ENCODE results near the gene CLCN4. TPM values are rescaled to one million over a fixed set of nuclear protein-coding genes. Genes with fewer than 3 reads are reported as not detected.

CLCN4 gene
- polyA plus RNA-seq, 3 donors, result 0.27 to 1.9 (median 1.3) TPM

DNA sequence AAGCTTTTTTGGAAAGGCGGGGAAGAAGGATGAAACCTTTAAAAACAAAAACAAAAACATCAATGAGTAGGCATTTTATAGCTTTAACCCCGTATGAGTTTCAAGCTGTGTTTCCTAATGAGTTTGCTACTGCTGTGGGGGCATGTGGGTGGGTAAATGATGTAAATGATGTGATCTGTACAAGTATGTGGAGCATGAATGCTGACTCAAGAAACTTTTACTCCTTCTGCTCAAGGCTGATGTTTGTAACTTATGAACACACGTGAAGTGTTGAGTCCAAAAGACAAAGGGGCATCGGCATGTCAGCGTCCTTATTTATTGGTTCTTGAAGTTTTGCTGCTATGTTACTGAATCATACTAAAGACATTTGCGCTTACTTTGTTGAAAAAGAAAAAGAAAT lies 76.9 kb downstream of the CLCN4 start:
- H3K4me1 ChIP-seq (ENCODE audit: control insufficient read depth in 1 of 2, insufficient read depth in 2 of 2, low read length in 2 of 2), result no peaks in the 10 kb centered on the region
- no peak overlapping the region for H3K4me2 ChIP-seq (replicated peaks; ENCODE audit: extremely low read depth, low read length, poor library complexity, severe bottlenecking)
- 100% methylated on average over 2 of the region's 6 CpGs for WGBS (ENCODE audit: insufficient coverage)
- Mint-ChIP-seq H3K4me1 (no peaks in the 10 kb centered on the region), H3K4me3 (no peak overlapping the region), H3K27ac (no peak overlapping the region), H3K36me3 (no peaks in the 10 kb centered on the region), H3K9me3 (peaks cover 0 to 4% (median 2%) of the 10 kb centered on the region in 7 donors), H3K27me3 (ENCODE audit: low read depth in 3 of 3) (peaks cover 0 to 4% (median 2%) of the 10 kb centered on the region in 3 donors)
- H3K27me3 ChIP-seq (ENCODE audit: control insufficient read depth in 2 of 2, insufficient read depth in 2 of 2, low read length in 2 of 2), result no peaks in the 10 kb centered on the region
- H3K36me3 ChIP-seq (replicated peaks in 1 of 2; ENCODE audit: control insufficient read depth in 1 of 2, insufficient read depth in 2 of 2, low read length in 2 of 2), result no peaks in the 10 kb centered on the region
- H3K4me3 ChIP-seq (replicated peaks in 1 of 3; ENCODE audit: low read depth in 2 of 3, low read length in 3 of 3), result no peak overlapping the region
- TF ChIP-seq, protein P1, sequence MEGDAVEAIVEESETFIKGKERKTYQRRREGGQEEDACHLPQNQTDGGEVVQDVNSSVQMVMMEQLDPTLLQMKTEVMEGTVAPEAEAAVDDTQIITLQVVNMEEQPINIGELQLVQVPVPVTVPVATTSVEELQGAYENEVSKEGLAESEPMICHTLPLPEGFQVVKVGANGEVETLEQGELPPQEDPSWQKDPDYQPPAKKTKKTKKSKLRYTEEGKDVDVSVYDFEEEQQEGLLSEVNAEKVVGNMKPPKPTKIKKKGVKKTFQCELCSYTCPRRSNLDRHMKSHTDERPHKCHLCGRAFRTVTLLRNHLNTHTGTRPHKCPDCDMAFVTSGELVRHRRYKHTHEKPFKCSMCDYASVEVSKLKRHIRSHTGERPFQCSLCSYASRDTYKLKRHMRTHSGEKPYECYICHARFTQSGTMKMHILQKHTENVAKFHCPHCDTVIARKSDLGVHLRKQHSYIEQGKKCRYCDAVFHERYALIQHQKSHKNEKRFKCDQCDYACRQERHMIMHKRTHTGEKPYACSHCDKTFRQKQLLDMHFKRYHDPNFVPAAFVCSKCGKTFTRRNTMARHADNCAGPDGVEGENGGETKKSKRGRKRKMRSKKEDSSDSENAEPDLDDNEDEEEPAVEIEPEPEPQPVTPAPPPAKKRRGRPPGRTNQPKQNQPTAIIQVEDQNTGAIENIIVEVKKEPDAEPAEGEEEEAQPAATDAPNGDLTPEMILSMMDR (IDR thresholded peaks at IDR 0.05), result no peak
- no peak overlapping the region for H3K9ac ChIP-seq (ENCODE audit: insufficient read depth, low read length, poor library complexity, severe bottlenecking)
- no peaks in the 10 kb centered on the region for H4K20me1 ChIP-seq (ENCODE audit: insufficient read depth, low read length)
- H3K79me2 ChIP-seq (ENCODE audit: insufficient read depth, low read length), result no peaks in the 10 kb centered on the region
- intact Hi-C loops (cut with micrococcal nuclease), result no loop called here
- no peaks in the 10 kb centered on the region for H3K9me3 ChIP-seq (replicated peaks in 1 of 2; ENCODE audit: control insufficient read depth in 1 of 2, insufficient read depth in 1 of 2, low read length in 2 of 2)
- no peak overlapping the region for H2AFZ ChIP-seq (ENCODE audit: insufficient read depth, low read depth, low read length, poor library complexity, severe bottlenecking)
- no peak overlapping the region for H3K27ac ChIP-seq (ENCODE audit: low read depth in 1 of 2, low read length in 2 of 2)
- no peak for DNase-seq

- H3K79me2 ChIP-seq (ENCODE audit: insufficient read depth, low read length), result no peaks in the 10 kb centered on the region
- no peaks in the 10 kb centered on the region for H3K36me3 ChIP-seq (replicated peaks in 1 of 2; ENCODE audit: control insufficient read depth in 1 of 2, insufficient read depth in 2 of 2, low read length in 2 of 2)
- WGBS (ENCODE audit: insufficient coverage), result no CpG with 5 or more reads among the region's 7 CpGs
- no peaks in the 10 kb centered on the region for H3K4me1 Mint-ChIP-seq
- no peaks in the 10 kb centered on the region for H3K9me3 ChIP-seq (replicated peaks in 1 of 2; ENCODE audit: control insufficient read depth in 1 of 2, insufficient read depth in 1 of 2, low read length in 2 of 2)
- H3K27me3 Mint-ChIP-seq (ENCODE audit: low read depth in 3 of 3), result peaks cover 0 to 4% (median 2%) of the 10 kb centered on the region in 3 donors
- no peak overlapping the region for H3K27ac ChIP-seq (ENCODE audit: low read depth in 1 of 2, low read length in 2 of 2)
- no peak overlapping the region for H3K4me2 ChIP-seq (replicated peaks; ENCODE audit: extremely low read depth, low read length, poor library complexity, severe bottlenecking)
- no peaks in the 10 kb centered on the region for H3K36me3 Mint-ChIP-seq
- no peak overlapping the region for H3K4me3 ChIP-seq (replicated peaks in 1 of 3; ENCODE audit: low read depth in 2 of 3, low read length in 3 of 3)
- H3K27ac Mint-ChIP-seq, result no peak overlapping the region
- H3K4me1 ChIP-seq (ENCODE audit: control insufficient read depth in 1 of 2, insufficient read depth in 2 of 2, low read length in 2 of 2), result no peaks in the 10 kb centered on the region
- no peak overlapping the region for H3K9ac ChIP-seq (ENCODE audit: insufficient read depth, low read length, poor library complexity, severe bottlenecking)
- intact Hi-C loops (cut with micrococcal nuclease), result no loop called here
- H4K20me1 ChIP-seq (ENCODE audit: insufficient read depth, low read length), result no peaks in the 10 kb centered on the region
- H3K9me3 Mint-ChIP-seq, result peaks cover 0 to 3% (median 2%) of the 10 kb centered on the region in 7 donors
- H3K4me3 Mint-ChIP-seq, result no peak overlapping the region
- H3K27me3 ChIP-seq (ENCODE audit: control insufficient read depth in 2 of 2, insufficient read depth in 2 of 2, low read length in 2 of 2), result no peaks in the 10 kb centered on the region
- no peak for DNase-seq
- TF ChIP-seq, protein P1 (IDR thresholded peaks at IDR 0.05), result no peak
- no peak overlapping the region for H2AFZ ChIP-seq (ENCODE audit: insufficient read depth, low read depth, low read length, poor library complexity, severe bottlenecking)
Measured at GRCh38 chrX:10235851-10236250, 79.1 kb downstream of the CLCN4 start.
